Measurements from ENCODE around the gene PCBP2. TPM values are rescaled to one million over a fixed set of nuclear protein-coding genes. Genes with fewer than 3 reads are reported as not detected.
A peak's percentile ranks its signal among the peaks of the same experiment; 100 is the strongest.

The PCBP2 gene
- total and polyA plus RNA-seq, 2 experiments from 2014 or later = 114 to 326 TPM

DNA sequence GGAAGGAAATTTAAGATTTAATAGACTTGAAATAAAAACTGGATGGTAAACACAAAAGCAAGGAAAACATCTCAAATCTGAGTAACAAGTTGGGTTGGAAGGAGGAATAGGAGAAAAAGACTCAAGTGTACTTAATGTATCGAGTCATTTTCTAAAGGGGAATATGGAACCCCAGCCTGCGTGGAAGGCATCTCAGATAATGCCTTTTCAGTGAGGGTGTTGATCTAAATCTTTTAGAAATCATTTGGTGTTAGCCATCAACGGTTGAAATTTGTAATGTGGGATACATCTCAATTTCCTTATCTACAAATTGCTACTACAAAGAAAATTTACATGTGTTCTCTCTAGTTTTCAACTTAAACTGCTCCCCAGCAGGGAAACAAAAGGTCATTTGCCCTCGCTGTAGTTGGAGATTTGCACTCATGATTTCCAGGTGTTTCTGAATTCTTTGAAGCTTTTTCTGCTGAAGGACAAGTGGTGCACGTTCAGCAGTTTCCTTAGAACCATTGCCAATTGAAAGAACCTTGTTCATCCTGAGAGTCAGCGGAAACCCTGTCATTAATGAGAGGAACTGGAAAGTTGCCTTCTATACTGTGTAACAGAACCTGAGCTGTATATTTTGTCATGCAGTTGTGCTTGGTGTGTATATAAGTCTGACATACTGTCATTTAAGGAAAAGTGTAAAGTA lies 2.2 kb downstream of the PCBP2 start:
- no peak for DNase-seq (ENCODE audit: low read depth in 1 of 2, low spot score in 1 of 2)
- Histone ChIP-seq H3K27me3 (no peaks in the 10 kb centered on the region), H3K36me3 (peaks cover 50% of the 10 kb centered on the region), H3K4me3 (peak overlapping the region; percentile 87), H3K9me3 (ENCODE audit: low read depth) (no peaks in the 10 kb centered on the region), H3K4me1 (ENCODE audit: low read depth) (peaks cover 36% of the 10 kb centered on the region), H3K27ac (peak overlapping the region; percentile 99)
- TF ChIP-seq, protein P1, sequence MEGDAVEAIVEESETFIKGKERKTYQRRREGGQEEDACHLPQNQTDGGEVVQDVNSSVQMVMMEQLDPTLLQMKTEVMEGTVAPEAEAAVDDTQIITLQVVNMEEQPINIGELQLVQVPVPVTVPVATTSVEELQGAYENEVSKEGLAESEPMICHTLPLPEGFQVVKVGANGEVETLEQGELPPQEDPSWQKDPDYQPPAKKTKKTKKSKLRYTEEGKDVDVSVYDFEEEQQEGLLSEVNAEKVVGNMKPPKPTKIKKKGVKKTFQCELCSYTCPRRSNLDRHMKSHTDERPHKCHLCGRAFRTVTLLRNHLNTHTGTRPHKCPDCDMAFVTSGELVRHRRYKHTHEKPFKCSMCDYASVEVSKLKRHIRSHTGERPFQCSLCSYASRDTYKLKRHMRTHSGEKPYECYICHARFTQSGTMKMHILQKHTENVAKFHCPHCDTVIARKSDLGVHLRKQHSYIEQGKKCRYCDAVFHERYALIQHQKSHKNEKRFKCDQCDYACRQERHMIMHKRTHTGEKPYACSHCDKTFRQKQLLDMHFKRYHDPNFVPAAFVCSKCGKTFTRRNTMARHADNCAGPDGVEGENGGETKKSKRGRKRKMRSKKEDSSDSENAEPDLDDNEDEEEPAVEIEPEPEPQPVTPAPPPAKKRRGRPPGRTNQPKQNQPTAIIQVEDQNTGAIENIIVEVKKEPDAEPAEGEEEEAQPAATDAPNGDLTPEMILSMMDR (IDR thresholded peaks at IDR 0.05; ENCODE audit: low read depth, low read length) = no peak

DNA sequence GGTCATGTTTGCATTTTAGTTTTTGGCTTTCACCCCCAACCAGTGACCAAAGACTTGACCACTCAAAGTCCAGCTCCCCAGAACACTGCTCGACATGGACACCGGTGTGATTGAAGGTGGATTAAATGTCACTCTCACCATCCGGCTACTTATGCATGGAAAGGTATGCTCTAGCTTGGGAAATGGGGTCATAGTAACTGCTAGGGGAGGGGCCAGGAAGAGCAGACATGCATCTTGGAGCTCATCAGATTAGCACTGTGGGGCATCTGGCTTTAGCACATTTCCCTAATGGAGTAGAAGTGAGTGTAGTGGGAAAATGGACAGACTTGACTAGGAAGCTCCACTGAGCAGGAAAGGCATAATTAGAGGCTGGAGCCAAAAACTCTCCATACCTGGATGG lies 2.8 kb downstream of the PCBP2 start:
- TF ChIP-seq, protein P1 (IDR thresholded peaks at IDR 0.05; ENCODE audit: low read depth, low read length) = no peak
- H3K9me3 ChIP-seq (ENCODE audit: low read depth) = no peaks in the 10 kb centered on the region
- no peak overlapping the region for H3K4me3 ChIP-seq
- H3K36me3 ChIP-seq = peaks cover 56% of the 10 kb centered on the region
- no peak overlapping the region for H3K27ac ChIP-seq
- H3K27me3 ChIP-seq = no peaks in the 10 kb centered on the region
- no peak for DNase-seq (ENCODE audit: low read depth in 1 of 2, low spot score in 1 of 2)
- peaks cover 40% of the 10 kb centered on the region for H3K4me1 ChIP-seq (ENCODE audit: low read depth)

DNA sequence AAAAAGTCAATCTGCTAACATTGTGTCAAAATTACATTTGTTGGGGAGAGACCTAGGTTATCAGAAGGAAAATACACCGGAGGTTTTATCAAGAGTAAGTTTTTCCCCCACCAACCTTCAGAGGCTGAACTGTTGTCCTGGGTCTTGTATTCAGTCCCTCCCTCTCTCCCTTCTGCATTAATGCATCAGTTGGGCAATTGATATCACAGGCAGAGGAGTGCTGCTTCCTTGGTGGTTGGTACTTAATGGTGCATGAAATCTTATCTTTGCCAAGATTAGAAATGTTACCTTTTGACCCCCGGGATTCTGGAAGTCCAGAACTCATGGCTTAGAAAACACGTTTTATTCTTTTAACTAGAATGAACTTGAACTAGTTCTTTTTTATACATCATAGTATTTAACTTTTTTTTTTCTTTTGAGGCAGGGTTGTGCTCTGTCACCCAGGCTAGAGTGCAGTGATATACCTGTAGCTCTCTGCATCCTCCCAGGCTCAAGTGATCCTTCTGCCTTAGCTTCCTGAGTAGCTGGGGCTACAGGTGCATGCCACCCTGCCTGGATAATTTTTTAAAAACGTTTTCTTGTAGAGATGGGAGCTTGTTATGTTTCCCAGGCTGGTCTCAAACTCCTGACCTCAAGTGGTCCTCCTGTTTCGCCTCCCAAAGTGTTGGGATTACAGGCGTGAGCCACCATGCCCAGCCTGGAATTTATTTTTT lies 4.9 kb downstream of the PCBP2 start:
- H3K4me3 ChIP-seq = no peak overlapping the region
- no peaks in the 10 kb centered on the region for H3K27me3 ChIP-seq
- H3K9me3 ChIP-seq (ENCODE audit: low read depth) = no peaks in the 10 kb centered on the region
- TF ChIP-seq, protein P1 (IDR thresholded peaks at IDR 0.05; ENCODE audit: low read depth, low read length) = no peak
- H3K36me3 ChIP-seq = peaks cover 77% of the 10 kb centered on the region
- DNase-seq (ENCODE audit: low read depth in 1 of 2, low spot score in 1 of 2) = no peak
- peaks cover 61% of the 10 kb centered on the region for H3K4me1 ChIP-seq (ENCODE audit: low read depth)
- H3K27ac ChIP-seq = peak overlapping the region; percentile 68

DNA sequence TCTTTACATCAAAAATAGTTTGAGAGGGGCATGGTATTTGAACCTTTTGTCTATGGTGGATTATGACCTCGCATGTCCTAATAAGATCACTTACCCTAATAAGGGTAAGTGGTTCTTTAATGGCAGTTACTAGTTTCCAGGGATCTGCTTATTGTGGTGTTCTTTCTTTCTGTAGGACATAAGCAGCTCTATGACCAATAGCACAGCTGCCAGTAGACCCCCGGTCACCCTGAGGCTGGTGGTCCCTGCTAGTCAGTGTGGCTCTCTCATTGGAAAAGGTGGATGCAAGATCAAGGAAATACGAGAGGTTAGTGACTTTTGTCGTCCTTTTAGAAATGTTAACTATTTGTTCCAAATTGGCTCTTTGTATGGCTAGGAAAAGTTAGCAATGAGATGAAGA lies 7.2 kb downstream of the PCBP2 start:
- H3K4me3 ChIP-seq = no peak overlapping the region
- peak overlapping the region; percentile 88 for H3K27ac ChIP-seq

DNA sequence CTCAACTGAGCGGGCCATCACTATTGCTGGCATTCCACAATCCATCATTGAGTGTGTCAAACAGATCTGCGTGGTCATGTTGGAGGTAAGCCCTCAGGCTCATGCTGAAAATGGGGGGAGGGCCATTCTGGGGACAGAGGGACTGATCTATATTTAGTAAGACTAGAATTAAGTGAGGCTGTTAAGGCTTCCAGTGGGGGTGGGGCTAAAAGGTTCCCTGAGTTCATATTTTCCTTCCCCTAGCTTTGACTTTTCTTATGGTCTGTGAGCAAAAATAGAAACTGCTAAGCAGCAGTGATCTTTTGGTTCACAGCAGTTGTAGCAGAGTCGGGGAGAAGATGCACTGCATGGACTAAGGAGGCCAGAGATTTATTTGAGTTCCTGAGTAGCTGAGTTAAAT lies 9.2 kb downstream of the PCBP2 start:
- H3K4me1 ChIP-seq (ENCODE audit: low read depth) = peaks cover 46% of the 10 kb centered on the region
- peak in 1 of 2 donors; percentile 90 for DNase-seq (ENCODE audit: low read depth in 1 of 2, low spot score in 1 of 2)
- H3K9me3 ChIP-seq (ENCODE audit: low read depth) = no peaks in the 10 kb centered on the region
- TF ChIP-seq, protein P1 (IDR thresholded peaks at IDR 0.05; ENCODE audit: low read depth, low read length) = no peak
- peak overlapping the region; percentile 88 for H3K27ac ChIP-seq
- H3K4me3 ChIP-seq = peak overlapping the region; percentile 10
- H3K36me3 ChIP-seq = peaks cover 96% of the 10 kb centered on the region
- no peaks in the 10 kb centered on the region for H3K27me3 ChIP-seq

More for the DNA sequence above, 7.2 kb downstream of the PCBP2 start:
- DNase-seq (ENCODE audit: low read depth in 1 of 2, low spot score in 1 of 2) = no peak
- no peaks in the 10 kb centered on the region for H3K27me3 ChIP-seq
- H3K4me1 ChIP-seq (ENCODE audit: low read depth) = peaks cover 65% of the 10 kb centered on the region
- H3K9me3 ChIP-seq (ENCODE audit: low read depth) = no peaks in the 10 kb centered on the region
- TF ChIP-seq, protein P1 (IDR thresholded peaks at IDR 0.05; ENCODE audit: low read depth, low read length) = no peak
- H3K36me3 ChIP-seq = peaks cover 98% of the 10 kb centered on the region

Measured in cardiac muscle cell (in vitro differentiated cells and primary cell).